Activated T-cell treated with anti-CD3 and anti-CD28 coated beads, Interleukin-2, amount 50 U/mL, for 48 hours (primary cell): Measurements from ENCODE around the gene GLRA2.
"Not testable (repeated sequence)": the region's sequence is repeated elsewhere in the genome, so short reads cannot be mapped to it uniquely, and the experiment has no call there.

Experiments
- DNase-seq, 2 experiments: peaks; one replicate each; pipeline ENCODE4 v3.0.0-alpha.2; 2020

Gene GLRA2

DNA sequence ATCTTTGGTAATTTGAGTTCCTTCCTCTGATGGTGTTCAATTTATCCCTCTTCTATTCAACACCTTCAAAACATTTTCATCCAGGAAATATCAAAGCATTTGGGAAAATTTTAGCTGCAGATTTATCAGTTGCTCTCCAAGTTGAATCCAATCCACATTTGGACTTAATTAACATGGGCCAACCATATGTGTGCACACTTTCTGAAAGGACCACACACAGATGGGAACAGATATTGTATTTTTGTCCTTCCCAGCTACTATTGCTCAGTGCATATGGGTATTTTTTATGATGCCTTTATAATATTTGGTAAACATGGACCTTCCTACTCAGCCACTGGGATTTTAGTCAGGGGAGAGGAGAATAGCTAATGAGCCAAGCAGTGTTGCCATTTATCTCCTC is 65.2 kb downstream of the GLRA2 start:
- no peak for DNase-seq

DNA sequence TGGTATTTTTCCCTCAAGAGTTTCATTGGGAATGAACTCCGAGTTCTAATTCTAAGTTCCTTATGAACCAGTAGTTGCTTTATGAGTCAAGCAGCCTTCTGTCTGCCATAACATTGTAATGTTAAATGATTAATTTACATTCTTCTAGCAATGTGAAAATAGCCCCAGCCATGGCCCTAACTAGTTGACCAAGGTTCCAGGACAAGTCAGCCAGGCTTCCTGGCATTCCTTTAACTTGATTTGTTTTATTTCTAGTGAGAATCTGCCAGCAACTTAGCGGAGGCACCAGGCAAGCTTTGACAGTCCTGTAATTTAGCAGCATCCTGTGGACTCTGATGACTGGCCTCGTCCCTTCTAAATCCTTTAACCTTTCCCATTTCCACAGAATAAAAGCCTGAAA is 69.0 kb downstream of the GLRA2 start:
- DNase-seq: no peak

DNA sequence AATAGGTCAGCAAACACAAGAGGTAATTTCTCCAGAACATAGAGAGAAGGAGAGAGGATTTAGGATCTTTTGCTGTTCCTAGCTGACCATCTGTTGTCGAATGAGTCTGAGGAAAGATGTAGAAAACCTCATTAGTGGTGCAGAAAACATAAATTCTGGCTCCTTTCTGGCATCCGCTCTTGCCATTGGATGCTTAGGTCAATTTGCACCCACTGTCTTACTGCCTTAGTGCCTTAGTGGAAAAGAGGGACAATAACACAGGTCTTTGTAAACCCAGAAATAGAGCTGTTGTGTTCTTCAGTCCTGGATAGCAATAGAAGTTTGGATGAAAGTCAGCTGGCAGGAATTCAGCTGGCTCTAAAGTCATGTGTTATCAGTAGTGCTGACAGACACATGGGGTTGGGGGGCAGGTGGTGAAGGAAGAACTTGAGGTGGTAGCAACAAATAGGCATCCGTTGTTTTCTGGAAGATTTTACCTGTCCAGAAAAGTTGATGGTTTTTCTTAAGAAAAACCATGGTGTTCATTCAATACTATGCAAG is 78.2 kb downstream of the GLRA2 start:
- no peak for DNase-seq

GRCh38 chrX:14612450-14612849 is 83.1 kb downstream of the GLRA2 start:
- not testable (repeated sequence) for DNase-seq

DNA sequence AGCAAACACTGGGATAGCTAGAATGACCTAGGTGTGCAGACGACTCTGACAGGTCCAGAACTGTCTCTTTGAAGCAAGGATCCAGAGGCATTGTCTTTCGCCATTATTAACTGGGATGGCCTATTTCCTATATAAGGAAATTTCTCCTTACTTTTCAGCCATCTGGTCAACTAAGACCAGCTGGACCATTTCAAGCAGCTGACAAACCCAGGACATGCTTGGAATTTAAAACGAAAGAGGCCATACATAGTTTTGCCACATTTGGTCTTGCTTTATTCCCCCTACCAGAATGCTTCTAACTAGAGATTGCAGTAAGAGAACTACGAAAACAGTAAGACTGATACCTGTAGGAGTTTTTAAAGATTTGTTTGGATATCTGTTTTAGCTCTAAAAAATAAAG is 87.0 kb downstream of the GLRA2 start:
- no peak for DNase-seq

DNA sequence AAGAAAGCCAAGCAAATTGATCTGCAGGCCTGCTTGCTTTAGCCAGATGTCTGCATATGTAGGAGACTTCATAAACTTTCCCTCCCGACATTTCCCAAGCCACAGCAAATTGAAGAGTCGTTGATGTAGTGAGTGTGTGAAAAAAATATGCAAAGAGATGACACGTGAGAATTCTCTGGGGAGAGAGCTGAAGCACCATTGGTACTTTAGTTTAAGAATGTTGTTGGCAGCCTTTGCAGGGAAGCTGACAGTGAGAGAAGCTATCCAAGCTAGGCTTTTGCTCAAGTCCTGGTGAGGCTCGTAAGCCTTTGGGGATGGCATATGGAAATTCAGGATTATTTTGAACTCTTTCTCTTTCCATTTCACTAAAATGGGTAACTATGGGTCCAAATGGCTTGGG is 87.5 kb downstream of the GLRA2 start:
- DNase-seq: no peak

GRCh38 chrX:14618177-14618965 is 89.0 kb downstream of the GLRA2 start:
- DNase-seq: no peak

- DNase-seq: no peak
Measured at GRCh38 chrX:14630733-14631132, 101.4 kb downstream of the GLRA2 start.

DNA sequence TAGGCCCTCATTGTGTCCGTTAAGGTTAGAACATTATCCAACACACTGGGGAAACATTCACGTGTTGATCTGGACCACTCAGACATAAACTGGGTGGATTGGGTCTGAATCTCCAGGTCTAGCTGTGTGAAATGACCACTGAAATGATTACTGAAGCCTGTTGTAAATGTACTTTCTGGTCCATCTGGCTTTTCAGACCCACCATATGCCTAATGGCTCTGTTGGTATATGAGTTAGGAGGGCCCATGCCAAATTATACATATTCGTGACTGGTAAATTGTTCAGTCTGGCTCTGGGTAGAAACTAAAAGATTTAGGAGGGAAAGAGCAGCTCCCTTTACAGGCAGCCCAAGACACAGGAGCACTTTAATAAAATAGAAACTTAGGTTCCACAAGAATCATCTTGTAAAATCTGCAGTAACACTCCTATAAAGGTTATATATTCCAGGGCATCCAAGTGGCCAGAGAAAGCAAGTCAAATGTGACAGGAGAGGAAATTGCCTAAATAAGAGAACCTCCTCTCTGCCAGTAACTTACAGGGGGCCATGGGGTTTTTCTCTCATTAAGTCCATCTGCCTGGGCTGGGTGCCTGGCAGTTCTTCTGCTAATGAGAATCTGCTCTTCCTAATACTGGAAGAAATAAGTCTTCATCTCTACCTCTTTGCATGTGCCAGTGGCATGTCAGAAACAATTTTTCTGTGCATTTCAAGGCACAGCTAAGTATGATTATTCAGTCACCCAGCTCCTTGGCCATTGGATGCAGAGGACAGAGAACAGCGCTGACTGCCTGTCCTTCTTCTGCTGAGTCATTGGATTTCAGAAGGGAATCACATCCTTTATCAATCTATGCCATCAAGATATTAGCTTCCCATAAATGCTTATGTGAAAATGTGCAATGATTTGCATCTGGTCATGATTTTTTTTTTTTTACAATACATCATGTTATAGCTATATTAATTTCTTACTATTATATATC is 112.6 kb downstream of the GLRA2 start:
- DNase-seq: no peak

DNA sequence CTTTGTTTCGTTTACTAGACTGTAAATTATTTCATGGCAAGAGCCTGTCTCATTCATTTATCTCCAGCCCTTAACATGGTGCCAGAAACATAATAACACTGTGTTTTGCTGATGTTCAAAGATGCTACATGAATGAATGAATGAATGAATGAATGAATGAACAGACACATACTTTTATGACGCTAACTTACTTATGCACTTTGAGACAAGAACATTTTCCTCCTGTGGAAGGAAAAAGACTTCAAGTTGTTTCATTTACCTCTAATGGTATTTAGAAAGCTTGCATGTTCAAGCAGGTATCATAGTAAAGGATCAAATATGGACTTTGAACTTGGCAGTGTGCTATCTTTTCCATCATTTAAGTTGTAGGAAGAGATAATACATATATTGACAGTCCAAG is 131.6 kb downstream of the GLRA2 start:
- DNase-seq: no peak

GRCh38 chrX:14670819-14671218 is 141.5 kb downstream of the GLRA2 start:
- DNase-seq: no peak

DNA sequence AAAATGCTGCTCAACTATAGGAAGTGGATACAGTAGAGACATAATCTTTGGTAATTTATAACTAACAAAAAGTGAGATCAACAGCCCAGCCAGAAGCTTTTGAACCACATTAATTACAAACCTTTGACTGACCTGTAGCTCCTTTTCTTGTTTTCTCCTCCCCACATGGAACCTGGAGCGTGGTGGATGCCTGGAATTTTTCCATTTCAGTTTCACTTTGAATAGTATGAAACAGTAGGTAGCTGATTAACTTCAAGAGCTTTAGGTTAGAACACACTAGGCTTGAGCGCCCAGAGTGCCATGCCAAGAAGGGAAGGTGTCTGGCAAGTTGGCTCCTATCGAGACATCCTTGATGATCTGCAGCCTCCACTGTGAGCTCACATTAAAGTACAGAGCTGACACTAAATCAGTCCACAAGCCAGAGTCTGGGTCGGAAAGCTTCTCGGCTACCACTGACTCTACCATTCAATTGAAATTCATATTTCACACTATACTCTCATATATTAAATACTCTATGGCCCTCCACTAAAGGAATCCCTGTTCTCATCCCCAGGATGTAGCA is 143.4 kb downstream of the GLRA2 start:
- DNase-seq: no peak

GRCh38 chrX:14673236-14673635 is 143.9 kb downstream of the GLRA2 start:
- no peak for DNase-seq

GRCh38 chrX:14673764-14674163 is 144.4 kb downstream of the GLRA2 start:
- peak; percentile 18 to 19 for DNase-seq

DNA sequence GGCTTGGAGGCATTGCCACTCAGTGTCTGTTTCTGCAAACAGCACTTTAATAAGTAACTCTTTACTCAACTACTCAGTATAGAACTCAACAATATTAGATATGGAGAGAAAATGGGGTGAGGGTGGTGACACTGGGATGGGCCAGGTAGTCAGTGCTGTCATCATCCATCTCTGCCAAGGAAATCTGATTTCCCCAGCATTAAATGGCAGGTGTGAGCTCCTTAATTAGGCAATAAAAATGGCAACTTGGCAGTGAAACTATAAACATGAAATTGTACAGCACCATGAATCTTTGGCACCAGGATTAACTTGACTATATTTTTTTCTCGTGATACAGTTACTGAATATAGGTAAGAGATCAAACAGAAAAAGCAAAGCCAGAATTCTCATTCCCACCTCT is 146.2 kb downstream of the GLRA2 start:
- DNase-seq: no peak

GRCh38 chrX:14676431-14676830 is 147.1 kb downstream of the GLRA2 start:
- no peak for DNase-seq

GRCh38 chrX:14688331-14688730 is 159.0 kb downstream of the GLRA2 start:
- DNase-seq: not testable (repeated sequence)

GRCh38 chrX:14690553-14690952 is 161.2 kb downstream of the GLRA2 start:
- DNase-seq: no peak

DNA sequence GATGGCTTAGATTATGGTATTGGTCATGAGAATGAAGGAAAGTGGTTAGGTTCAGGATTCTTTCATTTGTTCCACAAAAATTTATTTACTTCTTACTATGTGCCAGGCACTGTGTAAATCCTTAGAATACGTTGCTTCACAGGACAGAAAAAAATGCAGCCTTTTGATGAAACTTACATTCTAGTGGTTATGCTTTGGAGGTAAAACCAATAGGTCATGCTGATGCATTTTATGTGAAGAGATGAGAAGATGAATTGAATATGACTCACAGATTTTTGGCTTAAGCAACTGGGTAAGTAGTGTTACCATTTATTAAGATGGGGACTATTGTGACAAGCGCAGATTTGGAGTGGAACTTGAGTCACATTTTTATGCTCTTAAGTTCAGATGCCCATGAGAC is 165.3 kb downstream of the GLRA2 start:
- DNase-seq: no peak

DNA sequence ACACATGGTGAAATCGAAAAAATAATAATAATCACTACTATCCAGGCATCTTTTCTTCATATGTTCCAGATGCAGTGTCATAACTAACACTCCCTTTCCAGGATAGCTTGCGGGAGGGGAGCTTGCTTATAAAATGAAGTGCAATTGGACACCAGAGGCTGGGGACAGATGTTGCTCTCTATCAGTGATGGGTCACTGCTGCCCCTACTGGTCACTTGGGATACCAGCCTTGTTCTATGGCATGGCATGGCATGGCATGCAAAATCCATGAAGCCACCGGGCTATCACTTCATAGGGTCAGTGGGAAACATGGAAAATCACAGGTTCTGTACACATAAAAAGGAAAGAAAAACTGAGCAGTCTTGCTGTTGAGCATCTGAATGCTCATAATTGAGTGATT is 168.1 kb downstream of the GLRA2 start:
- DNase-seq: peak; percentile 46 to 49

- DNase-seq: no peak
Measured at GRCh38 chrX:14698790-14699189, 169.5 kb downstream of the GLRA2 start.

DNA sequence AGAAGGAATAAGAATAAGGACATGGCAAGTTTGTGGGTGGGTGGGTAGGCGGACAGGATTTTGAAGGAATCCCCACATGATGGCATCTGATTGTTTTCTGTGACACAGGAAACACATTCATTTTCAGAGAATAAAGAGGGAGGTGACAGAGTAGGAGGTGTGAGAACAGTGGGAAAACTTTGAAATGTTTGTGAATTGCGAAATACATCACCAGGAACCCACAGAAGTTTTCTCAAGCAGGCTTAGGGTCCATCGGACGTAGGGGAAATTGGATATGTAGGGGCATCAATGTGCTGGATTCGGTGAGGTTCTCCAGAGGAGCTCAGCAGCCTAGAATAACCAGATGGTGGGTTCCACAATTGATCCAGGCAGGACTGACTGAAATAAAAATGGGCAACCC is 171.6 kb downstream of the GLRA2 start:
- no peak for DNase-seq

DNA sequence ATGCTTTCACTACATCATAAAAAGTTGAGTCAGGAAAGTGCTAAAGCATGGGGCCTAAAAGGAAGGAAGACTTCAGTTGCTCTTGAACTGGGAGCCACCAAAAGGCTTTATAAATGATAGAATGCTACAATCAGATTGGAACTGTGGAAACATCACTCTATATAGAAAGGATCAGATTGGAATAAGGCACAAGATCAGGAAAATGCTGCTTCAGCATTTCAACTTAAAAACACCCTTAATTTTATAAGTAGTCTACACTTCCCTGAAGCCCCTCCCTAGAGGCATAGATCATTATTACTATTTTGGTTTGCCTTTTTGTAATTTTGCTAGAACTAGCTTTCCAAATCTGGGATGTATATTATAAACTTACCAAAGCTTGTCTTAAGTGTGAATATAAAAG is 172.8 kb downstream of the GLRA2 start:
- DNase-seq: no peak
